GM21825 (cell line): ENCODE results near the gene CCDC14.
"Not testable (repeated sequence)": the region's sequence is repeated elsewhere in the genome, so short reads cannot be mapped to it uniquely, and the experiment has no call there.

Source experiments
- ATAC-seq: cut with Tn5 transposase; IDR thresholded peaks from one replicate; pipeline ENCODE4 v1.9.1; 2021; ENCODE audit warnings: mild to moderate bottlenecking, moderate library complexity; ENCODE audit not compliant: unreplicated experiment

The CCDC14 gene, protein sequence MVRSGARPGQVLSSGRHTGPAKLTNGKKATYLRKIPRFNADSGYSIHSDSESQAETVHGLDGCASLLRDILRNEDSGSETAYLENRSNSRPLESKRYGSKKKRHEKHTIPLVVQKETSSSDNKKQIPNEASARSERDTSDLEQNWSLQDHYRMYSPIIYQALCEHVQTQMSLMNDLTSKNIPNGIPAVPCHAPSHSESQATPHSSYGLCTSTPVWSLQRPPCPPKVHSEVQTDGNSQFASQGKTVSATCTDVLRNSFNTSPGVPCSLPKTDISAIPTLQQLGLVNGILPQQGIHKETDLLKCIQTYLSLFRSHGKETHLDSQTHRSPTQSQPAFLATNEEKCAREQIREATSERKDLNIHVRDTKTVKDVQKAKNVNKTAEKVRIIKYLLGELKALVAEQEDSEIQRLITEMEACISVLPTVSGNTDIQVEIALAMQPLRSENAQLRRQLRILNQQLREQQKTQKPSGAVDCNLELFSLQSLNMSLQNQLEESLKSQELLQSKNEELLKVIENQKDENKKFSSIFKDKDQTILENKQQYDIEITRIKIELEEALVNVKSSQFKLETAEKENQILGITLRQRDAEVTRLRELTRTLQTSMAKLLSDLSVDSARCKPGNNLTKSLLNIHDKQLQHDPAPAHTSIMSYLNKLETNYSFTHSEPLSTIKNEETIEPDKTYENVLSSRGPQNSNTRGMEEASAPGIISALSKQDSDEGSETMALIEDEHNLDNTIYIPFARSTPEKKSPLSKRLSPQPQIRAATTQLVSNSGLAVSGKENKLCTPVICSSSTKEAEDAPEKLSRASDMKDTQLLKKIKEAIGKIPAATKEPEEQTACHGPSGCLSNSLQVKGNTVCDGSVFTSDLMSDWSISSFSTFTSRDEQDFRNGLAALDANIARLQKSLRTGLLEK

DNA sequence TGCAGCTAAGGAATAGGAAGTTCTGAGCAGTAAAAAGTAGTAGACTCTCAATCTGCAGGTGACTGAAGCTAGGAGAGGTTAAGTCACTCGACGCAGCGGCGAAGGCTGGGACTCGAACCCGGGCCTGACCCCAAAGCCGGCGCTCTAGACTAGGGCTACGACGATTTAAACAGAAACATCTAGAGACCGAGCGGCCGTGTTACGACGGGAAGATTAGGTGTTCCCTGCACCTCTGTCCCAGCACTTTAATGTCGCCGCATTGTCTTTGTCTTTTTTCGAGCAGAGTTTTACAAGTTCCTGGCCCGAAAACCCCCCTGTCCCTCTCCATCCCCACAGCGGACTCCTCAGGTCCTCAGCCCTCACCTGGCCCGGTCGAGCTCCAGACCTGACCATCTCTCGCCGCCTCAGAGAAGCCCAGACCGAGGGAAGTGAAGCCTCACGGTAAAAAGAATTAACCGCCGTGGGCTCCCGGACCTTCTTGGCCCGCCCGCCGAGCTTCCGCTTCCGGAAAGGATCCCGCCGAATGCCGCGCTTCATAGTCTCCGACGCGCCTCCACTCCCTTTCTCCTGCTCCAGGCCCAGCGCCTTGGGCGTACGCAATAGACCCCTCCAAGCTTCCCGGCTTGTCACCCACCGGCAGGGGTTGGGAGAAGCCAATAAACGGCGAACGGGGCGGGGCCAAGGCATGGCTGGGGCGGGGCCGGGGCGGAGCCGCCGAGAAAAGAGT lies at the start of gene CCDC14:
TSS of gene CCDC14 (minus strand) at position 449 of the 727 bp plus-strand sequence. CDS start at position 393, 56 bp downstream.
- ATAC-seq = peak; percentile 82

DNA sequence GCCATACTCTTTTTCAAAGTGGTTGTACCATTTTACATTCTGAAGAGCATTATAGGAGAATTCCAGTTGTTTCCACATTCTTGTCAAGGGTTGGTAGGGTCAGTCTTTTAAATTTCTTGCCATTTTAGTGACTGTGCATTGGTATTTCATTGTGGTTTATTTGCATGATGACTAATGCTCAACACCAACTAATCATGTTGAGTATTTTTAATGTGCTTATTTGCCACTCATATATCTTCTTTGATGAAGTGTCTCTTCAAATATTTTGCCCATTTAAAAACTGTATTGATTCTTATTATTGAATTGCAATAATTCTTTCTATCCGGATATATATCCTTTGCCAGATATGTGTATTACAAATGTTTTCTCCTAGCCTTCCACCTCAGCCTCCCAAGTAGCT lies 47.3 kb upstream of the CCDC14 start:
- not testable (repeated sequence) for ATAC-seq

DNA sequence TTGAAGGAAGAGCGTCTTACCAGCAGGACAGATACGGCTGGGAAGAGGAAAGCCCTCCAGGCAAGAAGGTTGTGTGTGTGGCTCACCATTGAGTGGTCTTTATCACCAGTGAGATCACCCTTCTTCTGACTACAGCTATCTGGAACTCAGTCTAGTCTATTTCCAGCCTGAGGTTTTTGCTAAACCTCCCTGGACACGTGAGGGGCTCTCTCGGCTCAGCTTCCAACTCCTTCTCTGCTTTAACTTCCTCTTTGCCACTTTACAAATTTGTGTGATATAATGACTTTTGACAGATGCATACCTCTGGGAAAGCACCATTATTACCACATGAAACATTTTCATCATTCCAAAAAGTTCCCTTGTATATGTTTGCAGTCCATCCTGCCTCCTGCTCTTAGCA lies 46.2 kb upstream of the CCDC14 start:
- no peak for ATAC-seq

DNA sequence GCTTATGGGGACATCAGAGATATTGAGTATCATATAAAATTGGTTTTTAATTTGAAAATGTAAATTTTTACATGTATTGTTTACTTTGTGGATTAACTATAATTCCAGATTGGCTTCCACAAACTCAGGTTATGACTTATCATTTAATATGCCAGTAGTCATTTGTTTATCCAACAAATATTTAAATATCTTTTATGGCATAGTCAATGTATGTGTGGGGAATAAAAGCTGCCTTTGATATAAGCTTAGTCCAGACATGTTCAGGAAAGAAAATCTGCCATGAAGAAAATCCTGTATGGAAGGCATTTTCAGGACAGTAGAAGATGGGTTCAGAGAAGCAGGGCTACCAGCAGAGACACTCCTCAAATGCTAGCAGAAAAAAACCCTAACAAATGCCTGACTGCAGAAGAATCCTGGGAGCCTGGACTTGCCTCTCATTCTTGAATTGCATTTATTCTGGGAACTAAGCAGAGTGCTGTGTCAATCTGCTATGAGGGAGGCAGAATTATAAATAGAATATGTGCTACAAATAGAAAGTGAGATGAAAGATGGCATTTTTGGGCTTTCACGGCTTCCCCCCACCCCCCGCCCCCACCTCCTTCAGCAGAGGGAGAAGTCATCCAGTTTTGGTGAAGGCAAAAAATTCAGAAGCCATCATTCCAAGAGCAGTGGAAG lies 41.5 kb upstream of the CCDC14 start:
- ATAC-seq = not testable (repeated sequence)

DNA sequence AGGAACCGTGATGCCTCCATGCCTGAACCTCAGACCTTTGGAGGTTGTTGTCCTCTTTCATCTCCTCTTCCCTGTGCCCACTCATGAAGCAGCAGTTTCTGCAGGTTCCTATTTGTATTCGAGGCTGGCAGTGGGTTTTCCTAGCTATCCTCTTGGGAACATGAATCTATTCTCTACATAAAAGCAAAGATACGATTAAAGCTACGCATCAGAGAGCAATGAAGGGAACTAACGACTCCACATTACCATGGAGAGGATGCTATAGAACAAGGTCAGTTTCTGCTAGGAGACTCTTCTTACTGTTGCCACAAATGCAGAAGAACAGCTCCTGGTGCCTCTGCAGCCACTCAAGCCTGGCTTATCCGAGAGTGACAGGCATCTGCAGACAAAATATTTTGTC lies 40.3 kb upstream of the CCDC14 start:
- ATAC-seq = not testable (repeated sequence)

DNA sequence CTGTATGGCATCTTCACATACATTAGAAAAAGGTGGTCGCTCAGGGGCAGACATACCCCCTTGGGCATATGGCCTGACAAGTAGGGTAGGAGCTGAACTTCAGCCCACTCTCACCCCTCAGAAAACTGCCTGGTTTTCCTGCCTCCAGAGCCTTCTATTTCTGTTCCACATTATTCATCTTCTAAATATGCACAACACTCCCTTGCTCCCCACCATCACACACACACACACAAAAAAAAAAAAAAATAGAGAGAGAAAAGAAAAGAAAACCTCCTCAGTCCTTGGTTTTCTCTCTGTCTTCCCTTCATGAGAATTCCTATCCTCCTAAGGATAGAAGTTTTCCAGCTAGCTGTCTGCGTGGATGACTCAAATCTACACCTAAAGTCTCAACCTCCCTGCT lies 36.5 kb upstream of the CCDC14 start:
- no peak for ATAC-seq

DNA sequence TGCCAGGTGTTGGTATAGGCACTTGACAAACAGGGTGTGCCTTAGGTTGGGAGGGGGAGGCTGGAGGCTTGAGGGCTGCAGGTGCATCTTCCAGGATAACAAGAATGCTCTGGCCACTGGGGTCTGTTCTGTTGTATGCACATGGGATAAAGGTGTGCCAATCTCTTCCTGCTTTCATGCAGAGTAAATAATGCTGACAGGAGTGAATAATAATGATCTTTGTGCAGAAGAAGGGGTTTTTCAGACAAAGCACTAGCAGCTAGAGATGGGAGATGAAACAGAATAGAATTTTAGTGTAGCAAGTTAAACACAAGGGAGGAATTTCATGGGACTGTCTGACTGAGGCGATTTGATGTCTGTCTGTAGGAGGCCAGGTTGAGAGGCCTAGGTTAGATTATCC lies 32.8 kb upstream of the CCDC14 start:
- ATAC-seq = no peak

DNA sequence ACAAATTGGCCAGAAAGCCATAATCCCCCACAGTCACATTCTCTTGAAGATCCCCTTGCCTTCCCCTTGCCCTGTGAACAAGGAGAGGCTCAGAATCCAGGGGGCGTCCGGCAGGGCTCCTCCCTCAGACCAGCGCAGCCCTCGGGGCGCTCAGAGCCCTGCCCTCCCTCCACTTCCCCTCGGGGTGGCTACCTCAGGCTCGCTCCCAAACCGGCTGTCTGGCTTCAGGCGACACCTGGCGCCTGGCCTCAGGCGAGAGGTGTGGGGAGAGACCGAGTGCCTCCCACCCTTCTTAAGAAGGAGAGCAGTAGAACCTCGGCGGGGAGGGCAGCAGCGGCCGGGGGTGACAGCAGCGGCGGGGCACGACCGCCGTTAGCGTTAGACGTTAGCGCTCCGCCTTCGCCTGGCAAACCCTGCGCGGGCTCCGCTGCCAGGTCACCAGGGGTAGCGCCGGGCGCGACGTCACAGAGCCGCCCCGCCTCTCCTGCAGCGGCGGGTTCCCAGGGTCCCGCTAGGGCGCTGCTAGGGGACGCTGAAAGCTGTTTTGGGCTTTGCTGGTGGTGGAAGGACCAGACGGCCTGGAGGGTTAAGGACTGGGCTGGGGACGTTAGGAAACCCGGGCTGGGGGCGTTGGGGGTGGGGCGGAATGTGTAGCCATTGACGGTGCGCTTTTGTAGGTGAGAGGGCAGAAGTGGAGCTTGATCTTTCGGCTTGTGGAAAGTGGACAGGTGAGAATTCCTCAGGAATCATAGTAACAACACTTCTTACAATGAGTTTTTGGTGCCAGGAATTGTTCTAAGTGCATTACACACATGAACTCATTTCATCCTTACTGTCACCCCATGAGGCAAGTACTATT lies 30.9 kb upstream of the CCDC14 start, which contains the start of gene ROPN1:
TSS of gene ROPN1 (minus strand) at position 395 of the 859 bp plus-strand sequence. CDS start 11,643 bp downstream, outside the sequence.
- not testable (repeated sequence) for ATAC-seq

DNA sequence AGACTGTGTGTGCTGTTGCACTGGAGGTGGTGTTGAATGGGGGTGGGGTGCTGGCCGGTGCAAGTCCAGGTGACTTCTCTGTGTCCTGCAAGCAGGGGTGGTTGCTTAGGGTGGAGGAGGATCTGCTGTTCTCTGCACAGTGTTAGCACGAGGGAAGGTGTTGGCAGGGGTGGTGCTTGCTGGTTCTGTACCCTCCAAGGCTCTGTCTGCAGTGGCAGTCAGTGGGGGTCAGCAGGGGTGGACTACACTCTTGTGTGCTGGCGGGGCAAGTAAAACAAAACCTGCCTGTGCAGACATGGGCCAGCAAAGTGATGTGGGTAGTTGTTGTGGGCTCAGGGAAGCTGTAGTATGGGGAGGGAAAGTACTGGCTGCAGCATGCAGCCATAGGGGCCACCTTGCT lies 25.4 kb upstream of the CCDC14 start:
- ATAC-seq = no peak

DNA sequence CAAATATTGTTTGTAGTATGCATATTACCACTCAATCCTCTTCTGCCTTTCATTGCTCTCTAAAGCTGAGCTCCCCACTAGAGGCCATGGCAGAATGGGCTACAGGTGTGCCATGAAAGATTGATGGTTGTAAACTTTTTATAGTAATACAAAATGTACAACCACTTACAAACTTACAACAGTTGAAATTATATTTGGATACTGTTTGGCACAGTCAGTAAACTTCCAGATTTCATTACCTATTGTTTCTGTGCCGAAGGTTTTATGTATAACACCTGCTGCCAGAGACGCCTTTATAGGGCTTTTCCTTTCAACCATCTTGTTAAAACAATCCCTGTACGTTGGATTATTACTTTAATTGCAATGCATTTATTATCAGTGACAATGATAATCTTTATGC lies 23.9 kb upstream of the CCDC14 start:
- ATAC-seq = no peak

DNA sequence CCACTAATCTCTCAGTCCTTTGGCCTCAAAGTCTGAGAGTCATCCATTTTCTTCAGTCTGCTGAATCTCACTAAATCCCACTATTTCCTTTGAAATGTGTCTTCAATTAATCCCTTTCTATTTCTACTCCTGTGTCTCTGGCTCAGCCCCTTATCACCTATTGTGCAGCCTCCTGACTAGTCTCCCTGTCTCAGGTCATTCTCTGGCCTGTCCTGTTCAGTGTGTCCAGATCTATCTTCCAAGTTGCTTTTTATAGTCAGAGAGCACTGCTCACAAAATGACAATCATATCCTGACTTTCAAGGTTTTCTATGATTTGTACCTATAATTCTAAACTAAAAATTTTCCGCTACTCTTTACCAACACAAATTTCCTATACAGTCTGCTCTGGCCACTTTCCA lies 23.3 kb upstream of the CCDC14 start:
- ATAC-seq = no peak

DNA sequence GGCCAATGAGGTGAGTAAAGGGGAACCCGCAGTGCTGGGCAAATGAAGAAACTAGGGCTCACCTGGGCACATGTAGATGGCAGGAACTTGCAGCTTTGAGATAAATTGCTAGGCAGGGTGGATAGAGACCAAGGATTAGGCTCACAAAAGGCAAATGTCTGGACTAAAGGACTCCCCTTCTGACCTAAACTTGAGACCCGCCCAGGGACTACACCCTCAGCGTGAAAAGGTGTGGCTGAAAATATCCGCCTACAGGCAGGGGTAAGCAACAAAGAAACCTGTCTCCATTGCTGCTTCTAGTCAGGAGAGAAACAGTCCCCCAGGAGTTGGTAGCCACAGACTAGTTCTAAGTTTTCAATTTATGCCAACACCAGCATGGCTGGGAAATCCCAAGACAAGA lies 20.3 kb upstream of the CCDC14 start:
- not testable (repeated sequence) for ATAC-seq

DNA sequence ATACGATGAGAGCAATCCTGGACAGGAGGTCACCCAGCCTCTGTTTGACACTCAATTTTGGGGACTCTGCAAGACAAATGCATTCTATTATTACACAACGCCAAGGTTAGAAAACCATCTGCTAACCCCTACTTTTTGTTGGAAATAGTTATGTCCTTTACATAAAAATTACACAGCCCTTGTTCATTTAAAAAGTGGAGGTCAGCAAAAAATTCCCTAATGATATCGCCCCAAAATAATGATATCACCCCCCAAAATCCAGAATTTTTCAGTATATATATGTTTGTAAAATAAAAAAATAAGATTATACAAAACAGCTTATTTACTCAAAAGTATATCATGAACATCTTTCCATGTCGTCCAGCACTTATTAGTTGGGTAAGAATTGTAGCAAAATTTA lies 19.5 kb upstream of the CCDC14 start:
- no peak for ATAC-seq

DNA sequence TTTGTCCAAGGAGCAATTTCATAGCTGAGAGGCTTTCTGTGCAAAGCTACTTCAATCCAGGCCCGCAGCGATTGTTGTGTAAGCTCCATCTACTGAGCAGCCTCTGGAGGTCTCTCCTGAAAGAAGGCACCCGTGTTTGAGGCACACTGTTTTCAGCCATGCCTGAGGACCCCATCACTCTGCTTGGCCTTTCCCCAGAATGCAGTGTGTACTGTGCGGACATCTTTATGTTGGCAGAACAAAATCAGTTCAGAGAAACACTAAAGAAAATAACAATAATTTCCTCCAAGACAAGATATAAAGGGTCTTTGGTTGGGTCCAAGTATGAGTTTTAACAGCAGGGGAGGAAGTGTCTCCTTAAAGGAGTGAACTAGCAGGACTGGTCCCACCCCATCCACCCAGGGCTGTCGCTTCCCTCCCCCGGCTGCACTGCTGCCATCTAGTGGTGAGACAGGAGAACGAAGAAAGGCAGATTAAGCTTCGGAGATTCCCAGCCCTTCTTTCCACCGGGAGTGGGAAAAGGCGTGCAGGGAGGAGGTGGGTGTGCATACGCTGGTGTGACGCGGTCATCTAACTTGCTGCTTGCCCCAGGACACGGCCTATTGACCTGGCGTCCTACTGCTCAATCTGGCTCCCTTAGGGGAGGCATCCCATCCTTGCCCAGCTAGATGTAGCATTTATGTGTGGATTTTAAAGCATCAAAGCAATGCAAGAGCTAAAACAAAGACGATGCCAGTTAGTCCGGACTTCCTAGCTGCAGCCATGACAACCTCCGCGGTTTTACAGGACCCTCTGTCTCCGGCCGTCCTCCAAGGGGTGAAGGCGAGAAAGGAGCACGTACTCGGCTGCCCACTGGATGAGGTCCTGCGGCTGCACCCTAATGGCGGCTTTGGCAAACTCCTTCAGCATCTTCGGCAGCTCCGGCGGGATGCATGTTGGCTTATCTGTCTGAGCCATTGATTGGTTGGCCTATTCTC lies 18.8 kb upstream of the CCDC14 start:
- ATAC-seq = not testable (repeated sequence)

DNA sequence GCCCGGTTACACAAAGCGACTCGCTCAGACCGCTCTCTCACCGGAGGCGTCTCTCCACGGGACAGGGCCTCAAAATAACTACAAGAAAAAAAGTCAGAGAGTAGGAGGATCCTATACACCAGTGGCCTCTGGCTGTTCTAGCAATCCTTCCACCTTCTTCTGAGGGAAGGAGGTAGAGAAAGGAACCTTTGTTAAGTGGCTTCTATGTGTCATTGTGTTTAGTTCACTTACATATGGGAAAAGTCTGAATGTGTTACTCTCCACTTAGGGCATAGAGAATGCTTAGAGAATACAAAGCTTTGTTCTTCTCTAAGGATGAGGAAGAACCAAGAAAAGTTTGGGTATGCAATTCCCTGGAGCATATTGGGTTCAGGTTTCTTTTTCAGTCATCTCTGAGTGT lies 15.9 kb upstream of the CCDC14 start:
- ATAC-seq = not testable (repeated sequence)

DNA sequence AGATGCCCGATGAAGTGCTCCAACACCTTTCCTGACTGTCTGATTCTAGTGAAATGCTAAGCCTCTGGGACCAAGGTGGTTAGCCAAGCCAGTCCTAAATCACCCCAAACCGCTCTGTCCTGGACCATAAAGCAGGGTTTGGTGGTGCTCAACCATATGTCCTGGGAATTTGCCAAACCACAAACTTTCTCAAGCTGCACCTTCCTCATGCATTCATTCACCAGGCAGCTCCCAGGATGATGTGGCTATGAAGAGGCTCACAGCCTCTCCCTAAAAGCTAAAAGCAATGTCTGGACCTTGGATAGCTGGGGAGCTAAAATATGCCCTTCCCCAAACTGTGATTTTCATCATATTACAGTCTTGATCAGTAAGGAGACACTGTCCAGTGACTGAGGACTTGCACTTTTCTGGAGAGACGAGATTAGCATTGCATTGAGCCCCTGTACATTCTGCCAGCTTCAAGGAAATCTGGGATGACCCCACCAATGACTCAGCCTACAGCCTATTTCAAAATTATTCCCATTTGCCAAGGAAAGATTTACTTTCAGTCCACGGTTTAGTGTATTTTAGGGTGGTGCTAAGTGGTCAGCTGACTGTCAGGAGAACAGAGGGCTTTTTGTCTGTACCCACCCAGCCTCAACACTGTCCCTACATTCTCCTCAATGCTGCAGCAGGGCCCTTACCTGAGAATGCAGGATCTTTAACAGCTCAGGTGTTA lies 15.3 kb upstream of the CCDC14 start:
- not testable (repeated sequence) for ATAC-seq

DNA sequence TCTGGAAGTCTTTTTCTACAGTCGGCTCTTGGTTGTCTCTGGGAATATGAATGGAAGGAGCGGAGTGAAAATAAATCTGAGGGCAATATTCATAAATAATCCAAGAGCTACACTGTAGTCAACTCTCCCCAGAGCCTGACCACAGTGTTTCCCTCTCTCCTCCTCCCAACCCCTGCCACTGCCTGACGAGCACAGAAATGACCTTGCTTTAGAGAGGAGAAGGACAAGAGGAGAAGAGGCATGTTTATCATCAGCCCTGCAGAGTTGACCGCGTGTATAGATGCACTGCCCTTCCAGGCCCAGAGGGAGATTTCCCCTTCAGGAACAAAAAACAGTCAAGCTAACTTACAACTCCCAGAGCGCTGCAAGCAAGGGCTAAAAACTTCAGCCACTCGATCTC lies 14.0 kb upstream of the CCDC14 start:
- ATAC-seq = not testable (repeated sequence)

DNA sequence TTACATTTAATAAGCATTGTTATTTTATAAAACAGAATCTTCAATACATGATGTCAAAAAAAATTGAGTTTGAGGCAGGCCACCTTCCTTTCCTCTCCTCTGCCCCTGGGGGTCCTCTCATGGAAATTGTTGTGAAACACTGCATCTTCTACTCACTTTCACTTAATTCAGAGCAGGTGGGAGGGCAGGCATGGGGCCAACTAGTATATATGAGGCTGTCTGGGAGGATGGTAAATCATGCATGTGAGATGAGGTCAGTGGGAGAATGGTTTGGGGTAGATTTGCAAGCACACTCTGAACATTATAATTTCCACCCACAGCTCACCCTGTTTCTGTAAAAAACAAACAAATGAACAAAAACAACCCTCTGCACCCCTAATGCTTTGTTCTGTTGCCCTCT lies 10.4 kb upstream of the CCDC14 start:
- no peak for ATAC-seq
